HepG2 (cell line): Measurements from ENCODE around the gene ONECUT1. TPM values are rescaled to one million over a fixed set of nuclear protein-coding genes. Genes with fewer than 3 reads are reported as not detected.

Experiments used
- CBX2 ChIP-seq, 2 experiments: fragments of 200-600 bp in 1 of 2; sonication (generic); formaldehyde crosslinking in 1 of 2; IDR thresholded peaks; 2 replicates each; pipeline versions ENCODE4 v1.7.0 to v1.8.1; 2018 to 2022; ENCODE audit warnings: low read depth in 2 of 2, low read length in 1 of 2, mild to moderate bottlenecking in 1 of 2, missing genetic modification reagents in 1 of 2
- CEBPB ChIP-seq: IDR thresholded peaks from 2 replicates; pipeline ENCODE4 v1.6.1; 2011; ENCODE audit warnings: low read depth, low read length, improper control_type of control experiment, borderline replicate concordance
- KMT2B ChIP-seq: IDR thresholded peaks from 2 replicates; pipeline ENCODE4 v1.6.1; 2016; ENCODE audit warnings: missing genetic modification reagents, missing compliant biosample characterization
- NR1H2 ChIP-seq: sonication (generic); formaldehyde crosslinking; IDR thresholded peaks from 2 replicates; pipeline ENCODE4 v1.8.1; 2022; ENCODE audit warnings: low read depth, missing genetic modification reagents, borderline replicate concordance
- PAF1 ChIP-seq: IDR thresholded peaks from 2 replicates; pipeline ENCODE4 v1.6.1; 2016; ENCODE audit warnings: missing genetic modification reagents, missing compliant biosample characterization
- REXO4 ChIP-seq: sonication (generic); formaldehyde crosslinking; IDR thresholded peaks from 2 replicates; pipeline ENCODE4 v1.8.0; 2022; ENCODE audit warnings: missing genetic modification reagents, mild to moderate bottlenecking, borderline replicate concordance
- SNAI1 ChIP-seq: sonication (generic); formaldehyde crosslinking; IDR thresholded peaks from 2 replicates; pipeline ENCODE4 v1.5.0; 2020; ENCODE audit warnings: mild to moderate bottlenecking, missing genetic modification reagents, borderline replicate concordance
- SSRP1 ChIP-seq: IDR thresholded peaks from 2 replicates; pipeline ENCODE4 v1.6.1; 2016; ENCODE audit warnings: control low read depth
- ZMYM3 ChIP-seq: sonication (generic); formaldehyde crosslinking; IDR thresholded peaks from 2 replicates; pipeline ENCODE4 v1.5.1; 2020; ENCODE audit warnings: mild to moderate bottlenecking, missing genetic modification reagents
- ZNF136 ChIP-seq: sonication (generic); formaldehyde crosslinking; IDR thresholded peaks from 2 replicates; pipeline ENCODE4 v1.8.1; 2022; ENCODE audit warnings: low read depth, mild to moderate bottlenecking, moderate library complexity, missing genetic modification reagents
- ZNF17 ChIP-seq: sonication (generic); formaldehyde crosslinking; IDR thresholded peaks from 2 replicates; pipeline ENCODE4 v1.5.0; 2020; ENCODE audit warnings: mild to moderate bottlenecking, missing genetic modification reagents
- ZNF230 ChIP-seq: sonication (generic); formaldehyde crosslinking; IDR thresholded peaks from 2 replicates; pipeline ENCODE4 v1.4.0; 2020; ENCODE audit warnings: mild to moderate bottlenecking, missing genetic modification reagents
- ZNF263 ChIP-seq: sonication (generic); formaldehyde crosslinking; IDR thresholded peaks from 2 replicates; pipeline ENCODE4 v1.4.0; 2020; ENCODE audit warnings: missing genetic modification reagents
- ZNF282 ChIP-seq: fragments of 450-650 bp; IDR thresholded peaks from 2 replicates; pipeline ENCODE4 v1.6.1; 2018; ENCODE audit not compliant: partially characterized antibody
- ZNF367 ChIP-seq: sonication (generic); formaldehyde crosslinking; IDR thresholded peaks from 2 replicates; pipeline ENCODE4 v1.4.0; 2020; ENCODE audit warnings: missing genetic modification reagents, borderline replicate concordance
- ZNF883 ChIP-seq: sonication (generic); formaldehyde crosslinking; IDR thresholded peaks from 2 replicates; pipeline ENCODE4 v1.5.1; 2020; ENCODE audit warnings: mild to moderate bottlenecking, missing genetic modification reagents; ENCODE audit errors: not compliant biosample characterization
- polyA plus RNA-seq, 8 experiments: library from polyadenylated mRNA; depleted of rRNA in 3 of 8; stranded (reverse) in 7 of 8; unstranded in 1 of 8; fragments of >200 nt; fragmentation: Illumina TruSeq in 4 of 8; extraction: Trizol in 4 of 8; gene quantifications; 2 replicates each; pipeline versions ENCODE4 v1.2.1 to v1.2.3, GENCODE V29; 2011 to 2016; ENCODE audit warnings: low read depth in 4 of 8, missing spikeins in 1 of 8, mixed read lengths in 1 of 8; ENCODE audit not compliant: insufficient read depth in 1 of 8
- total RNA-seq, 5 experiments: library from RNA; depleted of rRNA; stranded (reverse); fragments of >200 nt; fragmentation: Illumina TruSeq; extraction: Trizol; gene quantifications; 2 replicates each; pipeline ENCODE4 v1.2.3, GENCODE V29; 2016; ENCODE audit warnings: low read depth in 1 of 5
- TF ChIP-seq, protein P1 (sequence below): sonication (generic); formaldehyde crosslinking; IDR thresholded peaks from 2 replicates; pipeline ENCODE4 v1.4.0; 2020; ENCODE audit warnings: mild to moderate bottlenecking, missing genetic modification reagents
- TF ChIP-seq, protein P2 (sequence below): sonication (generic); formaldehyde crosslinking; IDR thresholded peaks from 2 replicates; pipeline ENCODE4 v1.9.0; 2021; ENCODE audit warnings: missing genetic modification reagents, borderline replicate concordance
- TF ChIP-seq, protein P3 (sequence below): IDR thresholded peaks from 2 replicates; pipeline ENCODE4 v1.6.1; 2016; ENCODE audit warnings: missing biosample characterization, missing genetic modification reagents, low read depth
- TF ChIP-seq, protein P4 (sequence below): IDR thresholded peaks from 2 replicates; pipeline ENCODE4 v1.6.1; 2016; ENCODE audit warnings: mild to moderate bottlenecking
- TF ChIP-seq, protein P5 (sequence below): sonication (generic); formaldehyde crosslinking; IDR thresholded peaks from 2 replicates; pipeline ENCODE4 v1.5.1; 2020; ENCODE audit warnings: missing genetic modification reagents, mild to moderate bottlenecking, borderline replicate concordance

ONECUT1 gene
- total and polyA plus RNA-seq, 2 of the 13 experiments (the other 11 are each of a cell fraction or from before 2014, with no cell fraction given): 3.5 to 9.1 TPM

DNA sequence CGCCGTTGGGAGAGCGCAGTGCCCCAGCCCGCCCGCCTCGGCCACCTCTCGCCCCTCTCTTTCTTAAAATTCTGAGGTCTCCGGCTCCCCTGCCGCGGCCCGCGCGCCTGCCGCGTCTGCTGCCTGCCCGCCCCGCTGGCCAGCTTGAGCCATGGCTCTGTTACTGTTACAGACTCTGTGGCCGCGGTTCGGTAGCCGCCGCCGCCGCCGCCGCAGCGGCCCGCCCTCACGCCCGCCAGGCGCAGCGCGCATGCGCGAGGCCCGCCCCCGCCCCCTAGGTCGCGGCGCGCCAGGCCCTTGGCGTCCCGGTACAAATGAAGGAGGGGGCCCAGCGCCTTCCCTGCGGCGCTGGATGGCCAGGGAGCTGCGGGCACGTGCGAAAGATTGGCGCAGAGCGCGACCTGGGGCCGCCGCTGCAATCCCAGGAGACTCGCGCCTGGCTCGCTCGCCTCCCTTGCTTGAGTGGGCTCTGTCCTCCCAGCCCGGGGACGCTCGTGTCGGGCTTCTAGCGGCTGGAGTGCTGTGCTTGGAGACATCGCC, at the start of gene ONECUT1 (continued):
- TF ChIP-seq KMT2B (CRISPR knock-in tag): no peak
- TF ChIP-seq ZNF367: 0 out of 2 replicates have a peak, but pooled peaks have one; percentile 74
- TF ChIP-seq ZMYM3: no peak
- TF ChIP-seq NR1H2 (CRISPR knock-in tag): no peak
- peak; percentile 71; the same call in 1 of the 2 replicates for TF ChIP-seq ZNF136
- no peak for TF ChIP-seq CEBPB
- TF ChIP-seq, protein P1, sequence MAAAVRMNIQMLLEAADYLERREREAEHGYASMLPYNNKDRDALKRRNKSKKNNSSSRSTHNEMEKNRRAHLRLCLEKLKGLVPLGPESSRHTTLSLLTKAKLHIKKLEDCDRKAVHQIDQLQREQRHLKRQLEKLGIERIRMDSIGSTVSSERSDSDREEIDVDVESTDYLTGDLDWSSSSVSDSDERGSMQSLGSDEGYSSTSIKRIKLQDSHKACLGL (CRISPR knock-in tag): no peak; the same call in 1 of the 2 replicates
- TF ChIP-seq REXO4 (CRISPR knock-in tag): no peak
- TF ChIP-seq ZNF883 (CRISPR knock-in tag): peak; percentile 93
- no peak for TF ChIP-seq PAF1 (CRISPR knock-in tag)
- no peak for TF ChIP-seq ZNF230 (CRISPR knock-in tag)
- TF ChIP-seq ZNF17: no peak
- TF ChIP-seq, protein P2, sequence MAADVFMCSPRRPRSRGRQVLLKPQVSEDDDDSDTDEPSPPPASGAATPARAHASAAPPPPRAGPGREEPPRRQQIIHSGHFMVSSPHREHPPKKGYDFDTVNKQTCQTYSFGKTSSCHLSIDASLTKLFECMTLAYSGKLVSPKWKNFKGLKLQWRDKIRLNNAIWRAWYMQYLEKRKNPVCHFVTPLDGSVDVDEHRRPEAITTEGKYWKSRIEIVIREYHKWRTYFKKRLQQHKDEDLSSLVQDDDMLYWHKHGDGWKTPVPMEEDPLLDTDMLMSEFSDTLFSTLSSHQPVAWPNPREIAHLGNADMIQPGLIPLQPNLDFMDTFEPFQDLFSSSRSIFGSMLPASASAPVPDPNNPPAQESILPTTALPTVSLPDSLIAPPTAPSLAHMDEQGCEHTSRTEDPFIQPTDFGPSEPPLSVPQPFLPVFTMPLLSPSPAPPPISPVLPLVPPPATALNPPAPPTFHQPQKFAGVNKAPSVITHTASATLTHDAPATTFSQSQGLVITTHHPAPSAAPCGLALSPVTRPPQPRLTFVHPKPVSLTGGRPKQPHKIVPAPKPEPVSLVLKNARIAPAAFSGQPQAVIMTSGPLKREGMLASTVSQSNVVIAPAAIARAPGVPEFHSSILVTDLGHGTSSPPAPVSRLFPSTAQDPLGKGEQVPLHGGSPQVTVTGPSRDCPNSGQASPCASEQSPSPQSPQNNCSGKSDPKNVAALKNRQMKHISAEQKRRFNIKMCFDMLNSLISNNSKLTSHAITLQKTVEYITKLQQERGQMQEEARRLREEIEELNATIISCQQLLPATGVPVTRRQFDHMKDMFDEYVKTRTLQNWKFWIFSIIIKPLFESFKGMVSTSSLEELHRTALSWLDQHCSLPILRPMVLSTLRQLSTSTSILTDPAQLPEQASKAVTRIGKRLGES (CRISPR knock-in tag): peak; percentile 47; the same call in 1 of the 2 replicates
- TF ChIP-seq, protein P3, sequence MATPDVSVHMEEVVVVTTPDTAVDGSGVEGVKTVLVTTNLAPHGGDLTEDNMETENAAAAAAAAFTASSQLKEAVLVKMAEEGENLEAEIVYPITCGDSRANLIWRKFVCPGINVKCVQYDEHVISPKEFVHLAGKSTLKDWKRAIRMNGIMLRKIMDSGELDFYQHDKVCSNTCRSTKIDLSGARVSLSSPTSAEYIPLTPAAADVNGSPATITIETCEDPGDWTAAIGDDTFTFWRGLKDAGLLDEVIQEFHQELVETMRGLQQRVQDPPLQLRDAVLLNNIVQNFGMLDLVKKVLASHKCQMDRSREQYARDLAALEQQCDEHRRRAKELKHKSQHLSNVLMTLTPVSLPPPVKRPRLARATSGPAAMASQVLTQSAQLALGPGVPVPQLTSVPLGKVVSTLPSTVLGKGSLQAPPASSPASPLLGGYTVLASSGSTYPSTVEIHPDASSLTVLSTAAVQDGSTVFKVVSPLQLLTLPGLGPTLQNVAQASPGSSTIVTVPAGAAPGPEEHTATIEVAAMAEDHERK (CRISPR knock-in tag): no peak
- TF ChIP-seq ZNF263 (CRISPR knock-in tag): no peak
- TF ChIP-seq ZNF282: no peak
- TF ChIP-seq, protein P4, sequence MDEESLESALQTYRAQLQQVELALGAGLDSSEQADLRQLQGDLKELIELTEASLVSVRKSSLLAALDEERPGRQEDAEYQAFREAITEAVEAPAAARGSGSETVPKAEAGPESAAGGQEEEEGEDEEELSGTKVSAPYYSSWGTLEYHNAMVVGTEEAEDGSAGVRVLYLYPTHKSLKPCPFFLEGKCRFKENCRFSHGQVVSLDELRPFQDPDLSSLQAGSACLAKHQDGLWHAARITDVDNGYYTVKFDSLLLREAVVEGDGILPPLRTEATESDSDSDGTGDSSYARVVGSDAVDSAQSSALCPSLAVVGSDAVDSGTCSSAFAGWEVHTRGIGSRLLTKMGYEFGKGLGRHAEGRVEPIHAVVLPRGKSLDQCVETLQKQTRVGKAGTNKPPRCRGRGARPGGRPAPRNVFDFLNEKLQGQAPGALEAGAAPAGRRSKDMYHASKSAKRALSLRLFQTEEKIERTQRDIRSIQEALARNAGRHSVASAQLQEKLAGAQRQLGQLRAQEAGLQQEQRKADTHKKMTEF: peak; percentile 26; the same call in 1 of the 2 replicates
- TF ChIP-seq, protein P5, sequence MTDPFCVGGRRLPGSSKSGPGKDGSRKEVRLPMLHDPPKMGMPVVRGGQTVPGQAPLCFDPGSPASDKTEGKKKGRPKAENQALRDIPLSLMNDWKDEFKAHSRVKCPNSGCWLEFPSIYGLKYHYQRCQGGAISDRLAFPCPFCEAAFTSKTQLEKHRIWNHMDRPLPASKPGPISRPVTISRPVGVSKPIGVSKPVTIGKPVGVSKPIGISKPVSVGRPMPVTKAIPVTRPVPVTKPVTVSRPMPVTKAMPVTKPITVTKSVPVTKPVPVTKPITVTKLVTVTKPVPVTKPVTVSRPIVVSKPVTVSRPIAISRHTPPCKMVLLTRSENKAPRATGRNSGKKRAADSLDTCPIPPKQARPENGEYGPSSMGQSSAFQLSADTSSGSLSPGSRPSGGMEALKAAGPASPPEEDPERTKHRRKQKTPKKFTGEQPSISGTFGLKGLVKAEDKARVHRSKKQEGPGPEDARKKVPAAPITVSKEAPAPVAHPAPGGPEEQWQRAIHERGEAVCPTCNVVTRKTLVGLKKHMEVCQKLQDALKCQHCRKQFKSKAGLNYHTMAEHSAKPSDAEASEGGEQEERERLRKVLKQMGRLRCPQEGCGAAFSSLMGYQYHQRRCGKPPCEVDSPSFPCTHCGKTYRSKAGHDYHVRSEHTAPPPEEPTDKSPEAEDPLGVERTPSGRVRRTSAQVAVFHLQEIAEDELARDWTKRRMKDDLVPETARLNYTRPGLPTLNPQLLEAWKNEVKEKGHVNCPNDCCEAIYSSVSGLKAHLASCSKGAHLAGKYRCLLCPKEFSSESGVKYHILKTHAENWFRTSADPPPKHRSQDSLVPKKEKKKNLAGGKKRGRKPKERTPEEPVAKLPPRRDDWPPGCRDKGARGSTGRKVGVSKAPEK: no peak
- TF ChIP-seq SNAI1 (CRISPR knock-in tag): no peak
- TF ChIP-seq SSRP1 (CRISPR knock-in tag): no peak
- TF ChIP-seq CBX2 (IDR thresholded peaks at IDR 0.05; ENCODE audit: low read depth, low read length): no peak
- no peak for TF ChIP-seq CBX2 (CRISPR knock-in tag; IDR thresholded peaks at IDR 0.05; ENCODE audit: low read depth)
